IPS-NIHi7 (cell line): ENCODE measurements around the gene TRMT6.

ENCODE experiments used
- DNase-seq: peaks from one replicate; pipeline ENCODE4 v3.0.0; 2012; ENCODE audit warnings: mixed read lengths; ENCODE audit errors: extremely low spot score

The TRMT6 gene, protein sequence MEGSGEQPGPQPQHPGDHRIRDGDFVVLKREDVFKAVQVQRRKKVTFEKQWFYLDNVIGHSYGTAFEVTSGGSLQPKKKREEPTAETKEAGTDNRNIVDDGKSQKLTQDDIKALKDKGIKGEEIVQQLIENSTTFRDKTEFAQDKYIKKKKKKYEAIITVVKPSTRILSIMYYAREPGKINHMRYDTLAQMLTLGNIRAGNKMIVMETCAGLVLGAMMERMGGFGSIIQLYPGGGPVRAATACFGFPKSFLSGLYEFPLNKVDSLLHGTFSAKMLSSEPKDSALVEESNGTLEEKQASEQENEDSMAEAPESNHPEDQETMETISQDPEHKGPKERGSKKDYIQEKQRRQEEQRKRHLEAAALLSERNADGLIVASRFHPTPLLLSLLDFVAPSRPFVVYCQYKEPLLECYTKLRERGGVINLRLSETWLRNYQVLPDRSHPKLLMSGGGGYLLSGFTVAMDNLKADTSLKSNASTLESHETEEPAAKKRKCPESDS

DNA sequence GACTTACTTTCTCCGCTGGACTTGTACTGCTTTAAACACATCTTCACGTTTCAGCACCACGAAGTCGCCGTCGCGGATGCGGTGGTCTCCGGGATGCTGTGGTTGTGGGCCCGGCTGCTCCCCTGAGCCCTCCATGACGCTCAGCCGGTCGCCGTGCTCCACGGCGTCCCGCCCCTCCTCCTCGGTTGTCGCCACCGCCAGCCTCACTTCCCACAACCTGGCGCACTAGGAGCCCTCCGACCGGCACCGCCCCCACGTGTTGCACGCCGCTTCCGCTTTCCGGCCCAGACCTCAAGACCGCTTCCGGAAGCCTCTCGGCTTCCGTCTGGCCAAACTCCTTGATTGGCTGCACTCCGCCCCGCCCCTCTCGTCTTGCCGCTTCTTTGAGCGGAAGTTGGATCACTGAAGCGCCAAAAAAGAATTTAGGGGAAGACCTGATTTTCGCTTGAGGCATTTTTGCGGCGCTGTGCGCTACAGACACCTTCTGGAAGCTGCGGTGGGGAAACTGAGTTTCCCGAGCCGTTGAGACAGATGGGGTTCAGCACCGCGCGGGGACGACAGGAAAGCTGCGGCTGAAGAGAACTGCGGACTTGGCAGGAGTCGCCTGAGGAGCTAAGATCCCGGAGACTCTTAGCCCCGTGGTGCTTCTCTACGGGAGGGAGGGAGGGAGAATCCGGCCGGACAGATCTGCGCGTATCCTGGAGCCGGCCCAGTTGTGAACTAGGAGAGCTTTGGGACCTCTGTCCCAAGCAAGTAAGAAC is at the start of gene TRMT6, which contains the start of gene MCM8:
TSS of gene TRMT6 (minus strand) at position 263 of the 761 bp plus-strand sequence. CDS start at position 135, 128 bp downstream.
TSS of gene MCM8 (plus strand) at position 382 of the 761 bp plus-strand sequence. CDS start 1,364 bp downstream, outside the sequence.
- DNase-seq, result peak; percentile 95

GRCh38 chr20:5999783-6000182 is 49.5 kb upstream of the TRMT6 start:
- DNase-seq, result no peak

GRCh38 chr20:5996765-5997164 is 46.4 kb upstream of the TRMT6 start:
- no peak for DNase-seq

DNA sequence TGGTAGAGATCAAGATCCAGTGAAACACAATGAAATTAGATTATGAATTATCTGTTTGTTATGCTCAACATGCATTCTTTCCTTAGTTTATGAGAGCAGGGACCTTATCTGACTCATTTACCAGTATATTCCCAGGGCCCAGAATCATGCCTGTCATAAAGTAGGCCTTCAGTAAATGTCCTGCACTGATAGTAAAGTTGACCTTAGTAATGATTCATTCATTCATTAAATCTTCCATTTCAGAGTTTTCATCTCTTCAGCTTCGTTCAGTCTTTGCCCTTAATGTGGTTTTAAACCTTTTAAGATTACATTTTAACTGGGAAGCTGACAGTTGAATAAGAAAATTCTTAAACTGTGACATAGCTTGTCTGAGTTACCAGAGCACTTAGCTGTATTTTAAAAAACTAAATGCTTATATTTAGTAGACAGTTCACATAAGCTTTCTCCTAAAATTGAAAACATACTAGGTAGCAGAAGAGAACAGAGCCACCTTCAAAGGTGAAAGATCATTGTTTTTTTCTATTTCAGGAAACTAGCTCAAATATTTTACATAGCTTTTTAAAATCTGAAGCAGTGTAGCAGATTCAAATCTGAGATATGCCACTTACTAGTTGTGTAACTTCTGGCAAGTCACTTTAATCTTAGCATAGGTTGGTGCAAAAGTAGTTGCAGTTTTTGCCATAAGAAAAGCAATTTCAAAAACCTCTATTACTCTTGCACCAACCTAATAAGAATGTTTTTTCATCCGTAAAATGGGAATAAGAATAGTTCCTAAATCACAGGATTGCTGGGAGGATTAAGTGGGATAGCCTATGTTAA is 41.5 kb upstream of the TRMT6 start:
- no peak for DNase-seq

- no peak for DNase-seq
Measured at GRCh38 chr20:5990946-5991345, 40.6 kb upstream of the TRMT6 start.

- no peak for DNase-seq
Measured at GRCh38 chr20:5989539-5989938, 39.2 kb upstream of the TRMT6 start.

- no peak for DNase-seq
Measured at GRCh38 chr20:5987383-5987782, 37.0 kb upstream of the TRMT6 start.

GRCh38 chr20:5980720-5981538 is 30.6 kb upstream of the TRMT6 start:
- no peak for DNase-seq

DNA sequence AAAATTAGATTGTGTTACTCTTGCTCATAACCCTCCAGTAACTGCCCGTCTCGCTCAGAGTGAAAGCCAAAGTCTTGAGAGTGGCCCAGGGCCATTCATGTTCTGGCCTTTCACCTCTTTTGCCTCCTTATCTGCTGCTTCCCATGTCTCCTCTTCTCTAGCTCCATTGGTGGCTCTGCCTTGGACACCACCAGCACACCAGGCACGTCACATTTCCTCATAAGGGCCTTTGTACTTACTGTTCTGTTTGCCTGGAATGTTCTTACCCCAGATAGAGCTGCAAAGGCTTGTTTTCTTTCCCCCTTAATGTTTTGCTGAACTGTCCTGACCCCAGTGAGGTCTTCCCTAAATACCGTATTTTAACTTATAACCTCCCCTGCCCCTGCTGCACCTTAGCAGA is 29.5 kb upstream of the TRMT6 start:
- DNase-seq, result no peak

DNA sequence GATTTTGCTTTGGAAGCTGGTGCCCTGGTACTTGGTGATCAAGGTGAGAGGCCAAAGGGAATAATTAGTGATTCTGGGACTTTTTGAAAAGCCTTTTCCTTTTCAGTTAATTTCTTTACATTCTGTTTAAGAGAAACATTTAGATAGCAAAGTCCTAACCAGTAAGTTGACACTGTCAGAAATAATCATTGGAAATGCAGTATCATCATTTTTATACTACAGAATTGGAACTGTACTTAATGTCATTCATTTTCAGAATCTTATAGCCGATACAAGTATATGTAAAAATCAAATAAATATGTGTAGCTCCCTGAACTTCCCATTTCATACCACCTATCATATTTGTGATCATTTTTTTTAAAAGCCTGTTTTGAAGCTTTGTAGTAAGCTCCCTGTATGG is 27.6 kb upstream of the TRMT6 start:
- no peak for DNase-seq

DNA sequence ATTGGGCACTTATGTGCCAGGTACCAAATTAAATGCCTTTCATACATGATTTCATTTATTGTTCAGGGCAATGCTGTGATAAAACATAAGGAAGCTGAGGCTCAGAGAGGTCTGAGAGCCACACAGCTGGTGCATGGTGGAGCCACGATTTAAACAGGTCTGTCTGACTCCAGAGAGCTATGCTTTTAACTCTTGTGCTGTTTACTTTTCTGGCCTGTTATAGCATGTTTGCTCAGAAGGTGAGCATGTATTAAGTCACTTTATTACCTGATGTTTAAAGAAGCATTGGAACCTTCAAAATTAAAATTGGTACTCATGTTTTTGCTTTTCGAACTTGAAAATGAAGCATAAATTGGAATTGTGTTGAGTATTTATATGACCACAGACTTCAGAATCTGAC is 26.9 kb upstream of the TRMT6 start:
- DNase-seq, result no peak

DNA sequence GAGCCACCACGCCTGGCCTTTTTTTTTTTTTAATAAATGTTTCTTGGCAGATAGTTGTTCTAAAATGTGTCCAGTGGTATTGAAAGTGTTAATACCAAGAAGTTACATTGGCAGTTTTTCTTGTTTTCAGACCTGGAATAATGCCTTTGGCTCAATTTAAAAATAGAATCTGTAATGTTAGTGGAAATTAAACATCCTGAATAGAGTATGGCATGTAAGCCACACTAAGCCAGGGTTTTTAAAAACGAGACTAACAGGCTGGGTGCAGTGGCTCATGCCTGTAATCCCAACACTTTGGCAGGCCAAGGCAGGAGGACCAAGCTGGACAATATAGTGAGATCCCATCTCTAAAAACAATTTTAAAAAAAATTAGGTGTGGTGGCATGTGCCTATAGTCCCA is 25.4 kb upstream of the TRMT6 start:
- DNase-seq, result no peak

DNA sequence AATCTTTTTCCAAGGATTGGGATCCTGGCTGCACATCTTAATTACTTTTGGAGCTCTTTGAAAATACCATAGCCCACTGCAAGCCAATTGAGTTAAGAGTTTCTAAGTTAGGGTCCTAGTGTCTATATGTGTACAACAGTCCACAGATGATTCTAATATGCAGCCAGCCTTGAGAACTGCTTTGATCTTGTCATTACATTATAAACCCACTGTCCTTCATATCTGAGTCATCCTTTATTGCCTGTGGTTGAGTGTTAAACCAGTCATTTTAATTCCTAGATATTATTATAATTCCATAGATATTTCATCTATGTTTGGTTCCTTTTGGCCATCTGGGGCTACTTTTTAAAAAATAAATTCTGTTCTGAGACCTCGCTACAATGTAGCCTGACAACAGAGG is 24.2 kb upstream of the TRMT6 start:
- DNase-seq, result no peak

- DNase-seq, result no peak
Measured at GRCh38 chr20:5973971-5974370, 23.6 kb upstream of the TRMT6 start.

- DNase-seq, result no peak
Measured at GRCh38 chr20:5973172-5973571, 22.8 kb upstream of the TRMT6 start.

- DNase-seq, result no peak
Measured at GRCh38 chr20:5971203-5971602, 20.9 kb upstream of the TRMT6 start.

DNA sequence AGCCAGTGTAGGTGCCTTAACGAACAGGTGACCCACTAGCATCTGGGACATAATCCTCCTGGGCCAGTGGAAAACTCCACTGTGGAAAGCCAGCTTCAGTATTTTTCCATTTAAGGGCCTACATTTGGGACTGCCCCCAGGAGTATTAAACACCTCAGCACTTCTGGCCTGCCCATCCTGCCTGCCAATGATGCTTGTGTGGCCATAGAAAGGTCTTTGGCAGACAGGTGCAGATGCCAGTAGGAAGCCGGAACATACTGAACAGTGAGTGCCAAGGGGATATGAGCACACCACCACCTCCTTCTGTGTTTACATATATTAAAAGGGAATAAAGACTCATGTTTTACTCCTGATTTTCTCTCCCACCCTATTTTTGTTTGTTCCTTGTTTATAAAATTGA is 20.0 kb upstream of the TRMT6 start:
- DNase-seq, result no peak

DNA sequence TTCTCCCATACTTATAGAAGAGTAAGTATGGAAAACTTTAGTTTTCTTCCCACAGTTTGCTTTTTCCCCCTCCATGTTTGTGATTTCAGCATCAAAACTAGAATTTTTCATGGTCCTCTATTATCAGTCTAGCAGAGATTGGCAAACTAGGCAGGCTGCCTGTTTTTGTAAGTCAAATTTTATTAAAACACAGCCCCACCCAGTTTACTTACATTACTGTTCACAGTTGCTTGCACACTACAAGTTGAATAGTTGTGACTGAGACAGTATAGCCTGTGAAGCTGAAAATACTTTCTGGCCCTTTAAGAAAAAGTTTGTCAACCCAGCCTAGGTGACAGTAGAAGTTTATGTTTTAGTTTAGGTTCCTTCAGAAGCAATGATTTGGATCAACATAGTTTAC is 19.6 kb upstream of the TRMT6 start:
- DNase-seq, result no peak

DNA sequence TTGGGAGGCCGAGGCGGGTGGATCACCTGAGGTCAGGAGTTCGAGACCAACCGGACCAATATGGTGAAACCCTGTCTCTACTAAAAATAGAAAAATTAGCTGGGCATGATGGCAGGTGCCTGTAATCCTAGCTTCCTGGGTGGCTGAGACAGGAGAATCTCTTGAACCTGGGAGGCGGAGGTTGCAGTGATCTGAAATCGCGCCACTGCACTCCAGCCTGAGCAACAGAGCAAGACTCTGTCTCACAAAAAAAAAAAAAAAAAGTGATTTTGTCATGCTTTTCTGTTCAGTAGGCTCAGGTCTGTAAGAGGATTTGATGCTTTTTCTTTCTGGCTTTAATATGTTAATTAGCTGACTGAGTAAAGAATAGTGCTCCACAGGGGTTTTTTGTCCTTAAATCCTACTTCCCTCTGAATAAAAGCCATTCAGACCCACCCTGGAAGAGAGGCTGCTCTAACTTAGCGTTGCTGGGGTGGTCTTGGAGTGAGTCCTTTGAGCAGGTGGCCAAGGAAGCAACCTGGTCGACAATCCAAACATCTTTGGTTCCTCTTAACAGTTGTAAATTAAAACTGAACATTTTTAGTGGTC is 19.1 kb upstream of the TRMT6 start:
- DNase-seq, result peak; percentile 60

DNA sequence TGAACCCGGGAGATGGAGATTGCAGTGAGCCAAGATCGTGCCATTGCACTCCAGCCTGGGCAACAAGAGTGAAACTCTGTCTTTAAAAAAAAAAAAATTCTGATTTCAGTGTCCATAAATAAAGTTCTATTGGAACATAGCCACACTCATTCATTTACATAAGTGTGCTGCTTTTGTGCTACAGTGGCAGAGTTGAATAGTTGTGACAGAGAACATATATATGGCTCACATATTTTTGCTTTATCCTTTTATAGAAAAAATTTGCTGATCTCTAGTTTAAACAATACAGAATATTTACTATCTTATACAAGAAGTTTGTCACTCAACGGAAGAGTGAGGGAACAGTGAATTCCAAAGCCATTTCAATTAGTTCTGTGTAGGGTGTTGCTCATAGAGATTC is 18.1 kb upstream of the TRMT6 start:
- no peak for DNase-seq

DNA sequence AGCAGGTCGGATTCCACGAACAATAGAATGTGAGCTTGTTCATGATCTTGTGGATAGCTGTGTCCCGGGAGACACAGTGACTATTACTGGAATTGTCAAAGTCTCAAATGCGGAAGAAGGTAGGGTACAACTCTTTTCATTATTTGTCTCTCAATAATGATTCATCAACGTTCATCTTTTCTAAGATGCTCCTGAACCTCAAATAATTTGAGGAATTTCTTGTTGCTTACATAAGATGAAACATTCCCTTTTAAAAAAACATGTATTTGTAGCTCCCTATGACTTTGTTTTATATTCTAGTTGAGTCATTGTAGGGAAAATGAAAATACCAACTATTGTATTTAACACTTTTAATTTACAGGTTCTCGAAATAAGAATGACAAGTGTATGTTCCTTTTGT is 17.1 kb upstream of the TRMT6 start:
- no peak for DNase-seq
